H1 (cell line): Measurements from ENCODE around the gene MAGI2. TPM values are rescaled to one million over a fixed set of nuclear protein-coding genes. Genes with fewer than 3 reads are reported as not detected.

Source experiments
- CTCF ChIA-PET: fragments of 300-600 bp; sonication (Branson Sonifier 250); formaldehyde crosslinking; loops from one replicate; lab custom pipeline; 2021; ENCODE audit not compliant: partially characterized antibody; lab: Charles Lee
- POLR2A ChIA-PET: fragments of 300-600 bp; sonication (Branson Sonifier 250); formaldehyde crosslinking; loops from one replicate; lab custom pipeline; 2021; ENCODE audit warnings: inconsistent platforms; ENCODE audit not compliant: partially characterized antibody; lab: Charles Lee
- DNase-seq, 2 experiments: peaks; one replicate each; pipeline versions ENCODE4 v3.0.0 to v3.0.0-alpha.2; 2010 to 2022; ENCODE audit warnings: low spot score in 2 of 2, low read depth in 1 of 2, mixed read lengths in 1 of 2
- FAIRE-seq: peaks from 2 replicates; lab custom pipeline; 2011; peaks lifted over from hg19 to GRCh38; lab: Jason Lieb, UNC
- H2AFZ ChIP-seq: 2 replicates; pipeline ENCODE4 v1.8.1; 2012; ENCODE audit warnings: low read length, inconsistent platforms
- H2AK5ac ChIP-seq: 2 replicates; pipeline ENCODE4 v1.6.1; 2013; ENCODE audit warnings: low read depth, low read length
- H2BK120ac ChIP-seq: replicated peaks from 2 replicates; pipeline ENCODE3; 2013; ENCODE audit warnings: low read depth, low read length, inconsistent platforms
- H2BK12ac ChIP-seq: 2 replicates; pipeline ENCODE4 v1.6.1; 2013; ENCODE audit warnings: low read depth, low read length
- H2BK15ac ChIP-seq: 2 replicates; pipeline ENCODE4 v1.6.1; 2013; ENCODE audit warnings: low read length
- H2BK20ac ChIP-seq: 2 replicates; pipeline ENCODE4 v1.6.1; 2013; ENCODE audit warnings: low read length
- H2BK5ac ChIP-seq: 2 replicates; pipeline ENCODE4 v1.6.1; 2013; ENCODE audit warnings: low read depth, low read length
- H3K14ac ChIP-seq: 2 replicates; pipeline ENCODE4 v1.6.1; 2013; ENCODE audit warnings: inconsistent platforms; ENCODE audit not compliant: insufficient read length
- H3K18ac ChIP-seq: 2 replicates; pipeline ENCODE4 v1.6.1; 2013; ENCODE audit warnings: low read length; ENCODE audit errors: extremely low read depth
- H3K23ac ChIP-seq: 2 replicates; pipeline ENCODE4 v1.6.1; 2013; ENCODE audit warnings: inconsistent platforms; ENCODE audit not compliant: insufficient read length
- H3K23me2 ChIP-seq: 2 replicates; pipeline ENCODE4 v1.6.1; 2013; ENCODE audit warnings: low read depth, low read length
- H3K27ac ChIP-seq: 2 replicates; pipeline ENCODE4 v1.6.1; 2011; ENCODE audit warnings: low read depth, low read length, inconsistent platforms
- H3K27me3 ChIP-seq, 4 experiments: replicated peaks in 1 of 4; 1 replicate in 1 of 4; 2 replicates in 3 of 4; pipeline versions ENCODE4 v1.6.1 to v1.8.1; 2011 to 2013; ENCODE audit warnings: low read length in 3 of 4, mild to moderate bottlenecking in 3 of 4, inconsistent platforms in 2 of 4, mixed read lengths in 2 of 4, moderate library complexity in 1 of 4; ENCODE audit not compliant: control insufficient read depth in 3 of 4, insufficient read depth in 3 of 4; ENCODE audit errors: extremely low read depth in 1 of 4
- H3K36me3 ChIP-seq, 4 experiments: 2 replicates each; pipeline versions ENCODE4 v1.6.1 to v1.8.1; 2011 to 2013; ENCODE audit warnings: mild to moderate bottlenecking in 4 of 4, low read length in 3 of 4, moderate library complexity in 2 of 4, control low read depth in 1 of 4, inconsistent platforms in 1 of 4; ENCODE audit not compliant: insufficient read depth in 4 of 4, control insufficient read depth in 2 of 4
- H3K4ac ChIP-seq: replicated peaks from 2 replicates; pipeline ENCODE3; 2013; ENCODE audit warnings: low read length, low read depth, mixed read lengths, inconsistent platforms; ENCODE audit not compliant: insufficient read length
- H3K4me1 ChIP-seq, 4 experiments: replicated peaks in 1 of 4; 1 replicate in 1 of 4; 2 replicates in 3 of 4; pipeline versions ENCODE4 v1.6.1 to v1.8.1; 2011 to 2013; ENCODE audit warnings: low read length in 3 of 4, inconsistent platforms in 2 of 4, mixed read lengths in 1 of 4; ENCODE audit not compliant: insufficient read depth in 4 of 4, control insufficient read depth in 3 of 4
- H3K4me2 ChIP-seq, 2 experiments: 2 replicates each; pipeline versions ENCODE4 v1.6.1 to v1.8.1; 2011 to 2013; ENCODE audit warnings: low read depth in 2 of 2, low read length in 2 of 2, control low read depth in 1 of 2, inconsistent platforms in 1 of 2, mild to moderate bottlenecking in 1 of 2; ENCODE audit not compliant: insufficient read depth in 1 of 2
- H3K4me3 ChIP-seq, 4 experiments: fragments of 200-600, 300-600 bp in 1 of 4; sonication (generic), shearing (Covaris generic), sonication (Bioruptor Twin) in 1 of 4; 2 replicates each; pipeline versions ENCODE4 v1.5.1 to v1.8.1; 2011 to 2016; ENCODE audit warnings: low read length in 4 of 4, low read depth in 3 of 4, control low read depth in 2 of 4, inconsistent platforms in 2 of 4, mild to moderate bottlenecking in 2 of 4, mixed read lengths in 1 of 4, moderate library complexity in 1 of 4; ENCODE audit not compliant: insufficient read depth in 2 of 4; ENCODE audit errors: extremely low read depth in 1 of 4
- H3K56ac ChIP-seq: replicated peaks from 2 replicates; pipeline ENCODE3; 2013; ENCODE audit warnings: low read depth, mild to moderate bottlenecking, mixed read lengths, low read length, inconsistent platforms; ENCODE audit not compliant: insufficient read length
- H3K79me1 ChIP-seq: 2 replicates; pipeline ENCODE4 v1.6.1; 2013; ENCODE audit warnings: low read depth, low read length, control low read depth
- H3K79me2 ChIP-seq, 2 experiments: 2 replicates each; pipeline versions ENCODE4 v1.6.1 to v1.8.1; 2012 to 2013; ENCODE audit warnings: low read length in 2 of 2, mild to moderate bottlenecking in 2 of 2, inconsistent platforms in 1 of 2; ENCODE audit not compliant: insufficient read depth in 2 of 2, control insufficient read depth in 1 of 2
- H3K9ac ChIP-seq, 4 experiments: replicated peaks in 1 of 4; 1 replicate in 1 of 4; 2 replicates in 3 of 4; pipeline versions ENCODE4 v1.6.1 to v1.8.1; 2011 to 2013; ENCODE audit warnings: low read depth in 3 of 4, low read length in 3 of 4, control low read depth in 2 of 4, mild to moderate bottlenecking in 2 of 4, moderate library complexity in 2 of 4, inconsistent platforms in 1 of 4; ENCODE audit errors: extremely low read depth in 1 of 4
- H3K9me3 ChIP-seq, 2 experiments: 2 replicates each; pipeline versions ENCODE4 v1.6.1 to v1.8.1; 2012 to 2013; ENCODE audit warnings: mild to moderate bottlenecking in 2 of 2, moderate library complexity in 2 of 2, control low read depth in 1 of 2, inconsistent platforms in 1 of 2, low read depth in 1 of 2, low read length in 1 of 2, mixed read lengths in 1 of 2; ENCODE audit not compliant: insufficient read depth in 2 of 2
- H4K20me1 ChIP-seq, 2 experiments: replicated peaks in 1 of 2; 2 replicates each; pipeline versions ENCODE3 to v1.8.1; 2011 to 2013; ENCODE audit warnings: inconsistent platforms in 2 of 2, low read length in 2 of 2, mild to moderate bottlenecking in 1 of 2; ENCODE audit not compliant: insufficient read depth in 2 of 2, control insufficient read depth in 1 of 2
- H4K5ac ChIP-seq: 2 replicates; pipeline ENCODE4 v1.6.1; 2013; ENCODE audit warnings: low read length, low read depth, mixed read lengths, inconsistent platforms; ENCODE audit not compliant: insufficient read length
- H4K8ac ChIP-seq: 2 replicates; pipeline ENCODE4 v1.8.0; 2013; ENCODE audit warnings: mild to moderate bottlenecking, moderate library complexity, low read length, inconsistent platforms; ENCODE audit not compliant: insufficient read depth; ENCODE audit errors: extremely low read depth
- H4K91ac ChIP-seq: replicated peaks from 2 replicates; pipeline ENCODE3; 2013; ENCODE audit warnings: low read length, mixed read lengths, inconsistent platforms; ENCODE audit not compliant: insufficient read length
- ATF3 ChIP-seq: IDR thresholded peaks from 2 replicates; pipeline ENCODE4 v1.6.1; 2011; ENCODE audit warnings: low read depth, mild to moderate bottlenecking, low read length; ENCODE audit not compliant: insufficient read depth
- CHD1 ChIP-seq: IDR thresholded peaks from 2 replicates; pipeline ENCODE4 v1.6.1; 2012; ENCODE audit warnings: low read depth, low read length, improper control_type of control experiment
- EZH2 ChIP-seq: fragments of 200-600 bp; sonication (generic); IDR thresholded peaks from 2 replicates; pipeline ENCODE4 v1.7.1; 2012; ENCODE audit warnings: low read depth, mild to moderate bottlenecking, moderate library complexity, low read length, inconsistent platforms; ENCODE audit not compliant: severe bottlenecking
- HDAC2 ChIP-seq, 2 experiments: fragments of 300-600 bp in 1 of 2; sonication (generic) in 1 of 2; IDR thresholded peaks; 2 replicates each; pipeline ENCODE4 v1.6.1; 2011 to 2012; ENCODE audit warnings: low read depth in 2 of 2, low read length in 2 of 2, mild to moderate bottlenecking in 2 of 2, moderate library complexity in 2 of 2, borderline replicate concordance in 1 of 2, inconsistent platforms in 1 of 2
- HDAC6 ChIP-seq: IDR thresholded peaks from one replicate; pipeline ENCODE4 v1.7.1; 2012; ENCODE audit warnings: low read depth, mild to moderate bottlenecking, inconsistent platforms, low read length, moderate library complexity
- KDM5A ChIP-seq: fragments of 200-600 bp; IDR thresholded peaks from 2 replicates; pipeline ENCODE4 v1.7.1; 2012; ENCODE audit warnings: mild to moderate bottlenecking, low read length, inconsistent platforms, mixed read lengths
- MAFK ChIP-seq: IDR thresholded peaks from 2 replicates; pipeline ENCODE4 v1.6.1; 2012; ENCODE audit warnings: low read depth, mild to moderate bottlenecking, improper control_type of control experiment, low read length
- POLR2AphosphoS5 ChIP-seq: IDR thresholded peaks from 2 replicates; pipeline ENCODE4 v1.6.1; 2011; ENCODE audit warnings: low read depth, low read length
- RAD21 ChIP-seq, 2 experiments: IDR thresholded peaks in 1 of 2; conservative IDR thresholded peaks in 1 of 2; 2 replicates each; pipeline ENCODE4 v1.6.1; 2011; ENCODE audit warnings: low read depth in 2 of 2, low read length in 2 of 2, improper control_type of control experiment in 1 of 2, inconsistent platforms in 1 of 2, mild to moderate bottlenecking in 1 of 2, moderate library complexity in 1 of 2
- RBBP5 ChIP-seq: IDR thresholded peaks from 2 replicates; pipeline ENCODE4 v1.7.1; 2012; ENCODE audit warnings: low read depth, mild to moderate bottlenecking, inconsistent platforms, low read length, moderate library complexity, borderline replicate concordance
- SAP30 ChIP-seq: fragments of 300-600 bp; sonication (generic); IDR thresholded peaks from 2 replicates; pipeline ENCODE4 v1.7.1; 2012; ENCODE audit warnings: low read length, moderate library complexity, mild to moderate bottlenecking, inconsistent platforms; ENCODE audit not compliant: insufficient read depth, insufficient replicate concordance
- ZNF274 ChIP-seq: IDR thresholded peaks from 2 replicates; pipeline ENCODE4 v1.7.0; 2012; ENCODE audit warnings: low read length, borderline replicate concordance; ENCODE audit errors: extremely low read depth
- WGBS, 2 experiments: shearing (Covaris generic) in 1 of 2; methylation state at CpG; one replicate each; pipeline versions ENCODE4 v1.1.6 to v1.1.7; 2013 to 2015; ENCODE audit warnings: low lambda C conversion rate in 2 of 2, mixed read lengths in 2 of 2, inconsistent platforms in 1 of 2, low coverage in 1 of 2, missing lambda C conversion rate in 1 of 2; ENCODE audit not compliant: insufficient replicate concordance in 2 of 2, insufficient coverage in 1 of 2, insufficient read length in 1 of 2; ENCODE audit errors: extremely low coverage in 1 of 2, missing lambda C conversion rate in 1 of 2; 5-methylcytosine and 5-hydroxymethylcytosine counted together
- polyA plus RNA-seq, 7 experiments: library from polyadenylated mRNA; depleted of rRNA in 3 of 7; stranded (reverse) in 5 of 7; unstranded in 2 of 7; fragments of >200 nt in 5 of 7; fragments of 200-250 nt in 2 of 7; gene quantifications; 1 replicate in 5 of 7; 2 replicates in 1 of 7; 4 replicates in 1 of 7; pipeline versions ENCODE4 v1.2.1 to v1.2.3, GENCODE V29; 2011 to 2013; ENCODE audit warnings: missing spikeins in 2 of 7, mixed read lengths in 2 of 7
- total RNA-seq: library from RNA; stranded (reverse); fragmentation: NEBNext Ultra II Directional; extraction: Animal tissue kit (Norgen Biotek cat#: 25700); gene quantifications from 2 replicates; pipeline ENCODE4 v1.2.1, GENCODE V29; 2021

Gene MAGI2
- total and polyA plus RNA-seq, 2 of the 8 experiments (the other 6 are each of a cell fraction or from before 2014, with no cell fraction given): 6.0 to 27.3 TPM

- Histone ChIP-seq H3K27ac (no peak overlapping the region), H2BK5ac (no peak overlapping the region), H4K91ac (no peak overlapping the region), H3K79me1 (no peaks in the 10 kb centered on the region), H4K5ac (no peak overlapping the region), H3K9me3 (no peaks in the 10 kb centered on the region), H3K36me3 (no peaks in the 10 kb centered on the region), H3K23ac (no peak overlapping the region), H4K8ac (no peak overlapping the region), H3K79me2 (no peaks in the 10 kb centered on the region), H3K18ac (no peak overlapping the region), H3K14ac (no peak overlapping the region), H3K4me3 (no peak overlapping the region), H4K20me1 (no peaks in the 10 kb centered on the region), H3K27me3 (no peaks in the 10 kb centered on the region), H2BK15ac (no peak overlapping the region), H2BK120ac (no peak overlapping the region), H3K4me2 (no peak overlapping the region), H2AK5ac (no peak overlapping the region), H2AFZ (no peak overlapping the region), H2BK20ac (no peak overlapping the region), H3K4me1 (peaks cover 3 to 6% (median 4%) of the 10 kb centered on the region in 4 experiments; a peak in 6 of 7 replicates), H3K23me2 (no peaks in the 10 kb centered on the region), H3K4ac (no peak overlapping the region), H3K9ac (no peak overlapping the region), H3K56ac (no peak overlapping the region), H2BK12ac (no peak overlapping the region)
- ChIA-PET POLR2A (no interaction called here), CTCF (interaction anchor here (0.9 to 5.3 kb wide), 4 partner anchors 10 to 99 kb away, joined by 3 to 39 read pairs (median 10); no protein-coding TSS in a partner anchor)
- DNase-seq: no peak
- TF ChIP-seq RBBP5 (no peak), SAP30 (no peak), EZH2 (no peak), POLR2AphosphoS5 (no peak), HDAC6 (no peak), KDM5A (no peak), ATF3 (no peak), CHD1 (no peak), MAFK (no peak), RAD21 (IDR thresholded peaks at IDR 0.05 in 1 of 2, conservative IDR thresholded peaks at IDR 0.05 in 1 of 2; ENCODE audit: low read depth in 2 of 2, low read length in 2 of 2) (no peak), ZNF274 (no peak), HDAC2 (IDR thresholded peaks at IDR 0.05; ENCODE audit: borderline replicate concordance in 1 of 2, low read depth in 2 of 2, low read length in 2 of 2) (no peak)
- WGBS, 2 experiments: 93% methylated on average over 4 of the region's 4 CpGs; no CpG with 5 or more reads in 1 of the 2 experiments
- FAIRE-seq: no peak
Observed at GRCh38 chr7:77991656-77992055, 1461.8 kb downstream of the MAGI2 start.
